Retina (tissue), 1 donor: ENCODE measurements around the gene OGFOD3.

Experiments
- DNase-seq: peaks from one replicate; pipeline ENCODE4 v3.0.0-alpha.2; 2016

The OGFOD3 gene

GRCh38 chr17:82446124-82446523, 27.7 kb upstream of the OGFOD3 start:
- DNase-seq, result no peak

- no peak for DNase-seq
Observed at GRCh38 chr17:82445542-82445941, 27.2 kb upstream of the OGFOD3 start.

GRCh38 chr17:82444941-82445521, 26.6 kb upstream of the OGFOD3 start:
- no peak for DNase-seq

GRCh38 chr17:82444284-82444893, 26.0 kb upstream of the OGFOD3 start:
- DNase-seq, result no peak

GRCh38 chr17:82443465-82444283, 25.3 kb upstream of the OGFOD3 start:
- DNase-seq, result no peak

GRCh38 chr17:82442643-82443464, 24.5 kb upstream of the OGFOD3 start:
- DNase-seq, result no peak

- no peak for DNase-seq
Observed at GRCh38 chr17:82441691-82442487, 23.5 kb upstream of the OGFOD3 start.

GRCh38 chr17:82440991-82441627, 22.7 kb upstream of the OGFOD3 start:
- no peak for DNase-seq

GRCh38 chr17:82440469-82440981, 22.1 kb upstream of the OGFOD3 start:
- no peak for DNase-seq

GRCh38 chr17:82439829-82440365, 21.5 kb upstream of the OGFOD3 start:
- DNase-seq, result no peak

GRCh38 chr17:82439194-82439828, 20.9 kb upstream of the OGFOD3 start:
- DNase-seq, result no peak

GRCh38 chr17:82438401-82439193, 20.2 kb upstream of the OGFOD3 start:
- no peak for DNase-seq

GRCh38 chr17:82437325-82437668, 18.9 kb upstream of the OGFOD3 start:
- no peak for DNase-seq

GRCh38 chr17:82436601-82437324, 18.4 kb upstream of the OGFOD3 start:
- DNase-seq, result no peak

GRCh38 chr17:82435601-82436583, 17.5 kb upstream of the OGFOD3 start:
- DNase-seq, result no peak

GRCh38 chr17:82435103-82435502, 16.7 kb upstream of the OGFOD3 start:
- no peak for DNase-seq

- no peak for DNase-seq
Observed at GRCh38 chr17:82434216-82434565, 15.8 kb upstream of the OGFOD3 start.

- no peak for DNase-seq
Observed at GRCh38 chr17:82433560-82434215, 15.3 kb upstream of the OGFOD3 start.
